Glomerular visceral epithelial cell (primary cell): ENCODE measurements around the gene GMEB2.
A peak's percentile ranks its signal among the peaks of the same experiment; 100 is the strongest.
"Not testable (repeated sequence)": the region's sequence is repeated elsewhere in the genome, so short reads cannot be mapped to it uniquely, and the experiment has no call there.

Experiments used
- DNase-seq: peaks from one replicate; pipeline ENCODE4 v3.0.0-alpha.2; 2016; ENCODE audit errors: extremely low spot score

The GMEB2 gene

GRCh38 chr20:63657260-63657936 is 30.5 kb upstream of the GMEB2 start:
- DNase-seq, result peak; percentile 31

- no peak for DNase-seq
These were observed 29.6 kb upstream of the GMEB2 start for GRCh38 chr20:63656451-63656850.

- no peak for DNase-seq
These were observed 28.3 kb upstream of the GMEB2 start for GRCh38 chr20:63655249-63655648.

GRCh38 chr20:63653974-63654668 is 27.2 kb upstream of the GMEB2 start:
- DNase-seq, result no peak

- DNase-seq, result peak; percentile 76
These were observed 26.4 kb upstream of the GMEB2 start, which contains the start of gene STMN3 for GRCh38 chr20:63653041-63653973. Gene STMN3, minus strand, starts transcription at chr20:63653424. Its CDS starts 79 bp downstream, at chr20:63653345.

GRCh38 chr20:63652192-63652980 is 25.5 kb upstream of the GMEB2 start:
- DNase-seq, result no peak

- no peak for DNase-seq
These were observed 25.0 kb upstream of the GMEB2 start for GRCh38 chr20:63651942-63652191.

- DNase-seq, result not testable (repeated sequence)
These were observed 23.6 kb upstream of the GMEB2 start for GRCh38 chr20:63650486-63650885.

- DNase-seq, result no peak
These were observed 22.1 kb upstream of the GMEB2 start for GRCh38 chr20:63648895-63649589.

- DNase-seq, result no peak
These were observed 21.3 kb upstream of the GMEB2 start for GRCh38 chr20:63648190-63648589.

- no peak for DNase-seq
These were observed 18.3 kb upstream of the GMEB2 start for GRCh38 chr20:63645218-63645617.

GRCh38 chr20:63643946-63644345 is 17.0 kb upstream of the GMEB2 start:
- DNase-seq, result no peak

GRCh38 chr20:63643499-63643898 is 16.6 kb upstream of the GMEB2 start:
- no peak for DNase-seq

- no peak for DNase-seq
These were observed 15.8 kb upstream of the GMEB2 start for GRCh38 chr20:63642527-63643247.

GRCh38 chr20:63641792-63642523 is 15.1 kb upstream of the GMEB2 start:
- DNase-seq, result peak; percentile 96

GRCh38 chr20:63641146-63641791 is 14.4 kb upstream of the GMEB2 start:
- no peak for DNase-seq

- not testable (repeated sequence) for DNase-seq
These were observed 13.8 kb upstream of the GMEB2 start for GRCh38 chr20:63640686-63641085.

GRCh38 chr20:63640086-63640485 is 13.2 kb upstream of the GMEB2 start:
- no peak for DNase-seq
